Peyer's patch (tissue), 4 donors: ENCODE measurements around the gene CDK11B.
"Not testable (repeated sequence)": the region's sequence is repeated elsewhere in the genome, so short reads cannot be mapped to it uniquely, and the experiment has no call there.

ENCODE experiments used
- CTCF ChIP-seq, 6 experiments: fragments of 450-650 bp in 4 of 6; fragments of 200-600 bp in 2 of 6; sonication (generic) in 1 of 6; IDR thresholded peaks; one replicate each; pipeline ENCODE4 v1.5.1; 2017 to 2019; ENCODE audit warnings: antibody characterized with exemption in 6 of 6, mild to moderate bottlenecking in 3 of 6, moderate library complexity in 1 of 6
- POLR2A ChIP-seq, 2 donors: fragments of 450-650 bp; IDR thresholded peaks; one replicate each; pipeline ENCODE4 v1.5.1; 2017; ENCODE audit warnings: antibody characterized with exemption in 2 of 2, mild to moderate bottlenecking in 2 of 2, moderate library complexity in 2 of 2

- TF ChIP-seq POLR2A, CTCF (IDR thresholded peaks at IDR 0.05): not testable (repeated sequence)
Measured at GRCh38 chr1:1675218-1675617, 16.4 kb upstream of the CDK11B start.
